ENCODE measurements around the gene CLEC2D.

GRCh38 chr12:9626821-9627220 lies 42.7 kb upstream of the CLEC2D start:
- TF ChIP-seq, protein P1, sequence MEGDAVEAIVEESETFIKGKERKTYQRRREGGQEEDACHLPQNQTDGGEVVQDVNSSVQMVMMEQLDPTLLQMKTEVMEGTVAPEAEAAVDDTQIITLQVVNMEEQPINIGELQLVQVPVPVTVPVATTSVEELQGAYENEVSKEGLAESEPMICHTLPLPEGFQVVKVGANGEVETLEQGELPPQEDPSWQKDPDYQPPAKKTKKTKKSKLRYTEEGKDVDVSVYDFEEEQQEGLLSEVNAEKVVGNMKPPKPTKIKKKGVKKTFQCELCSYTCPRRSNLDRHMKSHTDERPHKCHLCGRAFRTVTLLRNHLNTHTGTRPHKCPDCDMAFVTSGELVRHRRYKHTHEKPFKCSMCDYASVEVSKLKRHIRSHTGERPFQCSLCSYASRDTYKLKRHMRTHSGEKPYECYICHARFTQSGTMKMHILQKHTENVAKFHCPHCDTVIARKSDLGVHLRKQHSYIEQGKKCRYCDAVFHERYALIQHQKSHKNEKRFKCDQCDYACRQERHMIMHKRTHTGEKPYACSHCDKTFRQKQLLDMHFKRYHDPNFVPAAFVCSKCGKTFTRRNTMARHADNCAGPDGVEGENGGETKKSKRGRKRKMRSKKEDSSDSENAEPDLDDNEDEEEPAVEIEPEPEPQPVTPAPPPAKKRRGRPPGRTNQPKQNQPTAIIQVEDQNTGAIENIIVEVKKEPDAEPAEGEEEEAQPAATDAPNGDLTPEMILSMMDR (IDR thresholded peaks at IDR 0.05) = no peak
- no peak for TF ChIP-seq POLR2A (IDR thresholded peaks at IDR 0.05)
- no peak for TF ChIP-seq POLR2AphosphoS5 (IDR thresholded peaks at IDR 0.05)

Data from breast epithelium (tissue), 3 donors.